GM18517 (cell line): ENCODE data around the gene CCNI2.

Experiments used
- ATAC-seq: cut with Tn5 transposase; IDR thresholded peaks from one replicate; pipeline ENCODE4 v1.9.1; 2021; ENCODE audit warnings: mild to moderate bottlenecking, moderate library complexity; ENCODE audit not compliant: unreplicated experiment

CCNI2 gene

GRCh38 chr5:132749506-132749905 lies 2.3 kb downstream of the CCNI2 start:
- no peak for ATAC-seq

GRCh38 chr5:132750471-132751230 lies 3.4 kb downstream of the CCNI2 start:
- ATAC-seq = no peak

GRCh38 chr5:132751444-132751843 lies 4.2 kb downstream of the CCNI2 start:
- ATAC-seq = peak; percentile 54

GRCh38 chr5:132751971-132752580 lies 4.8 kb downstream of the CCNI2 start:
- ATAC-seq = no peak

- no peak for ATAC-seq
Observed at GRCh38 chr5:132752581-132753125, 5.4 kb downstream of the CCNI2 start.

- no peak for ATAC-seq
Observed at GRCh38 chr5:132753135-132753987, 6.1 kb downstream of the CCNI2 start.

GRCh38 chr5:132754111-132754510 lies 6.9 kb downstream of the CCNI2 start:
- no peak for ATAC-seq

- ATAC-seq = no peak
Observed at GRCh38 chr5:132754947-132755346, 7.7 kb downstream of the CCNI2 start.

GRCh38 chr5:132756542-132756941 lies 9.3 kb downstream of the CCNI2 start:
- no peak for ATAC-seq

GRCh38 chr5:132758451-132758850 lies 11.2 kb downstream of the CCNI2 start:
- no peak for ATAC-seq

GRCh38 chr5:132759114-132760048 lies 12.2 kb downstream of the CCNI2 start:
- no peak for ATAC-seq

- no peak for ATAC-seq
Observed at GRCh38 chr5:132760049-132760420, 12.8 kb downstream of the CCNI2 start.

- ATAC-seq = no peak
Observed at GRCh38 chr5:132760601-132761317, 13.5 kb downstream of the CCNI2 start.

- ATAC-seq = no peak
Observed at GRCh38 chr5:132761321-132762240, 14.4 kb downstream of the CCNI2 start.

- ATAC-seq = no peak
Observed at GRCh38 chr5:132762246-132763000, 15.2 kb downstream of the CCNI2 start.

- ATAC-seq = no peak
Observed at GRCh38 chr5:132763181-132764036, 16.2 kb downstream of the CCNI2 start.

- no peak for ATAC-seq
Observed at GRCh38 chr5:132764051-132764450, 16.8 kb downstream of the CCNI2 start.
